Mesothelial cell of epicardium (in vitro differentiated cells): Measurements from ENCODE around the gene BANF1. TPM values are rescaled to one million over a fixed set of nuclear protein-coding genes. Genes with fewer than 3 reads are reported as not detected.

ENCODE experiments used
- DNase-seq, 2 experiments: peaks; one replicate each; pipeline ENCODE4 v3.0.0; 2021; ENCODE audit warnings: low spot score in 2 of 2; ENCODE audit not compliant: unreplicated experiment in 2 of 2
- H3K27ac Mint-ChIP-seq: 2 replicates; pipeline ENCODE4 v1.8.0; 2021; ENCODE audit warnings: mixed read lengths
- H3K27me3 Mint-ChIP-seq: 2 replicates; pipeline ENCODE4 v1.8.0; 2021; ENCODE audit warnings: low read depth, mixed read lengths
- H3K36me3 Mint-ChIP-seq: 2 replicates; pipeline ENCODE4 v1.8.0; 2021; ENCODE audit warnings: mixed read lengths
- H3K4me1 Mint-ChIP-seq: 2 replicates; pipeline ENCODE4 v1.8.0; 2021; ENCODE audit warnings: mixed read lengths
- H3K4me3 Mint-ChIP-seq: 2 replicates; pipeline ENCODE4 v1.8.0; 2021; ENCODE audit warnings: mild to moderate bottlenecking, moderate library complexity, mixed read lengths
- H3K9me3 Mint-ChIP-seq: 2 replicates; pipeline ENCODE4 v1.8.0; 2021; ENCODE audit warnings: mixed read lengths
- total RNA-seq: library from RNA; stranded (reverse); gene quantifications from 3 replicates; pipeline ENCODE4 v1.2.1, GENCODE V29; 2021
- TF ChIP-seq, protein P1 (sequence below): fragments of 200-600 bp; sonication (generic); IDR thresholded peaks from one replicate; pipeline ENCODE4 v1.5.0; 2021; ENCODE audit warnings: antibody characterized with exemption; ENCODE audit not compliant: unreplicated experiment

BANF1 gene, protein sequence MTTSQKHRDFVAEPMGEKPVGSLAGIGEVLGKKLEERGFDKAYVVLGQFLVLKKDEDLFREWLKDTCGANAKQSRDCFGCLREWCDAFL
- 170 to 195 TPM (median 176 TPM) in 3 replicates for total RNA-seq

DNA sequence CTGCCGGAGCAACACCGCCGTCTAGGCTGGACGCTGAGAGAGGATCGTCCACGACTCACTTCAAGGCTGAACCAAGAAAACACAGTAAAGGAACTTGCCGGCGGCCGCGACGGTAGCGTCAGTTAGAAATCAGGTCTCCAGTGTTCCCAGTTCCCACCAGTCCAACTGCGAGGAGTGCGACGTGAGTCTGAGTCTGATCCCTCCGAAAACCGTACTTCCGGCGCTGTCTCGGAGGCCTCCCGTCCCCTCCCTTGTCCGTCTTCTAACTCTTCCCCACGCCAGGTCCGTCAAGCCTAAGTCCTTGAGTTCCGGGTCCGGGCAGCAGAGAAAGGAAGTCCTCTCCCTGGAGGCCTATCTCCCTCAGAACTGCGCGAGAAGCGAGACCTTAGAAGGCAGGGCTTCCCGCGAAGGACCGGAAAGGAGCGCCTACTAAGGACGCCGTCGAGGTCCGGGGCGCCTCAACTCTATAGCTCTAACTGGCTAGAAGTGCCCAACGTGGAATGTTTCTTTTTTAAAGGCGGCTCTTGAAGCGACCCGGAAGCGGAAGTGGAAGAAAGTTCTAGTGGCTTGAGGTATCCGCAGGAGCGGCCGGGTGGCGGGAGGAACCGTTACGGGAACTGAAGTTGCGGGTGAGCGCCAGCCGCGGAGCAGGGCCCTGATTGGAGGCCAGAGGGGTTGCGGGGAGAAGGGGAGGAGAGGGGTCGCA lies at the start of gene BANF1, which contains the start of gene EIF1AD:
Gene BANF1 (plus strand): TSS at position 562 of the 706 bp plus-strand sequence. CDS start 748 bp downstream, outside the sequence.
Gene EIF1AD (minus strand): TSS at position 216 of the 706 bp plus-strand sequence. CDS start 1,768 bp downstream, outside the sequence.
- TF ChIP-seq, protein P1, sequence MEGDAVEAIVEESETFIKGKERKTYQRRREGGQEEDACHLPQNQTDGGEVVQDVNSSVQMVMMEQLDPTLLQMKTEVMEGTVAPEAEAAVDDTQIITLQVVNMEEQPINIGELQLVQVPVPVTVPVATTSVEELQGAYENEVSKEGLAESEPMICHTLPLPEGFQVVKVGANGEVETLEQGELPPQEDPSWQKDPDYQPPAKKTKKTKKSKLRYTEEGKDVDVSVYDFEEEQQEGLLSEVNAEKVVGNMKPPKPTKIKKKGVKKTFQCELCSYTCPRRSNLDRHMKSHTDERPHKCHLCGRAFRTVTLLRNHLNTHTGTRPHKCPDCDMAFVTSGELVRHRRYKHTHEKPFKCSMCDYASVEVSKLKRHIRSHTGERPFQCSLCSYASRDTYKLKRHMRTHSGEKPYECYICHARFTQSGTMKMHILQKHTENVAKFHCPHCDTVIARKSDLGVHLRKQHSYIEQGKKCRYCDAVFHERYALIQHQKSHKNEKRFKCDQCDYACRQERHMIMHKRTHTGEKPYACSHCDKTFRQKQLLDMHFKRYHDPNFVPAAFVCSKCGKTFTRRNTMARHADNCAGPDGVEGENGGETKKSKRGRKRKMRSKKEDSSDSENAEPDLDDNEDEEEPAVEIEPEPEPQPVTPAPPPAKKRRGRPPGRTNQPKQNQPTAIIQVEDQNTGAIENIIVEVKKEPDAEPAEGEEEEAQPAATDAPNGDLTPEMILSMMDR: no peak
- peak; percentile 72 to 90 for DNase-seq
- Mint-ChIP-seq H3K36me3 (peaks cover 17% of the 10 kb centered on the region), H3K27ac (peak within 1 kb of the TSS; percentile 100), H3K4me1 (peaks cover 23% of the 10 kb centered on the region), H3K27me3 (no peaks in the 10 kb centered on the region), H3K4me3 (peak within 1 kb of the TSS; percentile 97), H3K9me3 (no peaks in the 10 kb centered on the region)

DNA sequence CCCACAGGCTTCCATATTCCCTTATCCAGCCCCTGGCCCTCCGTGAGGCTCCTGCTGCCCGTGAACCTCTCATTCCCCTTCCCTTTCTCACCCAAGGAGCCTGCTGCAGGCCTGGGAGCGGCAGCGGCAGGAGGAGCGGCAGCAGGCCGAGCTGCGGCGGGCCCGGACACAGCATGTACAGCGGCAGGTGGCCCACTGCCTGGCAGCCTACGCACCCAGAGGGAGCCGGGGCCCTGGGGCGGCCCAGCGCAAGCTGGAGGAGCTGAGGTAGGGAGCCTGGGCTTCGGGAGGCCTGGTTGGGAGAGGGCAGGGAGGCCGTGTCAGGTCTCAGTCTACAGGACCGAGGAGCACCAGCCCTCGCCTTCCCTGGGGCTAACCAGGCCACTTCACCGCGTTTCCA lies 48.8 kb upstream of the BANF1 start:
- Mint-ChIP-seq H3K4me1 (peaks cover 2% of the 10 kb centered on the region), H3K36me3 (no peaks in the 10 kb centered on the region), H3K27me3 (peaks cover 4% of the 10 kb centered on the region), H3K27ac (no peak overlapping the region), H3K4me3 (no peak overlapping the region), H3K9me3 (no peaks in the 10 kb centered on the region)
- no peak for DNase-seq
- TF ChIP-seq, protein P1: no peak

DNA sequence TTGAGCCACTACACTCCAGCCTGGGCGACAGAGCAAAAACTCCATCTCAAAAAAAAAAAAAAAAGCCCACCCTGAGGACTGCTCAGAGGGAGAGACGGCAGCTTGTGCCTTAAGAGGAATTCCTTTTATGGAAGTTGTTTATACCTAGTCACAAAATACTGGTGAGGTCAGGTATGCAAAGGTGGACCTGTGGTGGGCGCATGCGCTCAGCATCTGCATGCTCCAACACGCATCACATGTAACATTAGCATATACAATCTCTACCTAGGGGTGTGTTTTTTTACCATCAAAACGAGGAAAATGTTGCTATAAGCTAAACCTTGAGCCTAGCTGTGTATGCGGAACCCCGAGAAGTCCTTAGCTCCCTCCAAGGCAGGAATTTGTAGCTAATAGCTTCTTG lies 47.5 kb upstream of the BANF1 start:
- no peak for DNase-seq
- no peaks in the 10 kb centered on the region for H3K36me3 Mint-ChIP-seq
- peaks cover 2% of the 10 kb centered on the region for H3K27me3 Mint-ChIP-seq
- TF ChIP-seq, protein P1: no peak
- H3K4me3 Mint-ChIP-seq: no peak overlapping the region
- no peaks in the 10 kb centered on the region for H3K9me3 Mint-ChIP-seq
- peak overlapping the region; percentile 43 for H3K27ac Mint-ChIP-seq
- peaks cover 2% of the 10 kb centered on the region for H3K4me1 Mint-ChIP-seq

DNA sequence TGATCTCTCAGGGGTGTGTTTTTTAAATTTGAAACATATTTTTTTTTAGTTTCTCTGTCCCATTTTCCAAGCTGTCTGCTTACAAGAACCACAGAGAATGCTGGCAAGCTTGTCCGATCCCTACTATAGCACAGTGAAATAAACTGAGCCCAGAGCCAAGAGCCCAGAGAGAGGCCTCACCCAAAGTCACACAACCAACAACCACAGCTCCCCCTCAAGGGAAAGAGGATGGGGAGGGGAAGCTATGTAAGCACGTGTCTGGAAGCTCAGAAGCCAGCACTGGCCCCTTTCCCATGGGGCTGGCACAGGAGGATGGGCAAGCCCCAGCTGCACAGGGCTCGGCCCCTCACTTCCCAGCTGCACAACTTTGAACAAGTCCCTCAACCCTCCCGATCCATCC lies 44.0 kb upstream of the BANF1 start:
- DNase-seq: no peak
- Mint-ChIP-seq H3K27me3 (peaks cover 2% of the 10 kb centered on the region), H3K36me3 (no peaks in the 10 kb centered on the region), H3K4me3 (no peak overlapping the region), H3K27ac (no peak overlapping the region), H3K9me3 (no peaks in the 10 kb centered on the region), H3K4me1 (peaks cover 15% of the 10 kb centered on the region)
- TF ChIP-seq, protein P1: no peak

DNA sequence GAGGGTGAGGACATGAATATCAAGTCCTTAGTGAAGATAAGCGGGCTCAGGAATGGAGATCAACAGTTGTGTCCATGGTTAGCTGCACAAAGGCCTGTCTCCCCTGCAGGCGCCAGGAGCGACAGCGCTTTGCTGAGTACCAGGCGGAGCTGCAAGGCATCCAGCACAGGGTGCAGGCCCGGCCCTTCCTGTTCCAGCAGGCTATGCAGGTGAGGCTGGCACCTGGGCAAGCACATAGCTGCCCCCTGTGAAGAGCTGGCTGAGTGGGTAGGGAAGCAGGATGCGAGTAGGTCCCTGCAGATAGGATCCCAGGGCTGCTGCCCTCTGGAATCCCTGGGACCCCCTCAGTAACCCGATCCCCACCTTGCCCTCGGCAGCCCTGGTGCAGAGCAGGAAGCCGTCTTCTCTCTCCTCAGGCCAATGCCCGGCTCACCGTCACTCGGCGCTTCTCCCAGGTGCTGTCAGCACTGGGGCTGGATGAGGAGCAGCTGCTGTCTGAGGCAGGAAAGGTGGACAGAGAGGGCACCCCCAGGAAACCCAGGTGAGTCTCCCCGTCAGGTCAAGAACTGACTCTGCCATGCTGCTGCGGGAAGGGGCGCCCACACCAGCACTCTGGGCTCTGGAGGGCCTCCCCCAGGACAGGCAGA lies 43.4 kb upstream of the BANF1 start:
- DNase-seq: no peak
- no peak overlapping the region for H3K27ac Mint-ChIP-seq

More for the DNA sequence above, 43.4 kb upstream of the BANF1 start:
- Mint-ChIP-seq H3K9me3 (no peaks in the 10 kb centered on the region), H3K36me3 (no peaks in the 10 kb centered on the region), H3K27me3 (peaks cover 2% of the 10 kb centered on the region), H3K4me3 (no peak overlapping the region), H3K4me1 (peaks cover 18% of the 10 kb centered on the region)
- TF ChIP-seq, protein P1: no peak
